NCI-H128 (cell line): ENCODE measurements around the gene YY2.
"Not testable (repeated sequence)": the region's sequence is repeated elsewhere in the genome, so short reads cannot be mapped to it uniquely, and the experiment has no call there.

Source experiments
- DNase-seq: peaks from one replicate; lab custom pipeline; 2025; ENCODE audit not compliant: unreplicated experiment; lab: John Stamatoyannopoulos, UW

Gene YY2

DNA sequence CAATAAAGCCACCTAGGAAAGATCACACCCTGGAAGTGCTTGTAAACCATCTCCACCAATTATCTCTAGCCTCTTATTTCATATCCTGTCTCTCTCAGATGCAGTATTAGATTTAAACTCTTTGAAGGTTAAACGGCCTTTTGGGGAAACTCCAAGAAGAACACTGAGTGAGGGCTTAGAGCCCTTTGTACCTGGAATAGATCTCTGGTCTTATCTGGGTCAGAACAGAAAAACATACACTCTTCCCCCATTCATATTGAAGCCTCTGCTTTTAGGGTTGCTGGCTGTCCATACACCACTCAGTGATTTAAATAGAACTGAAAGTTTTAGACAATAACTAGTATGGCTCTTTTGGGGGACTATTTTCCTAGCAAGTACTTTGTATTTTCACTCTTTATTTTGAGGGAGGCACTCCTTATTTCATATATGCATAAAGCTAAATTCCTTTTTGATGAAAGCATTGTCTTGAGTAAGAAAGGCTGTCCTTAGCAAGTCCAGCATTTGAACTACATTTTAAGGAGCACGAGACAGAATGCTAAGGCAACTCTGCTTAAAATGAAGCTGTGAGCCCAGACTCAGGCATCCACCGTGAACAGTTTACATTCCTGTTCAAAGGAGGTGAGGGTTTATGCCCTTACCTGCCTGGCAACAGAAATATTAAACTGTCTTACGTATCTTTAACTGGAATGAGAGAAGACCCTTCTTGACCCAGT lies 17.4 kb downstream of the YY2 start:
- DNase-seq, result no peak

DNA sequence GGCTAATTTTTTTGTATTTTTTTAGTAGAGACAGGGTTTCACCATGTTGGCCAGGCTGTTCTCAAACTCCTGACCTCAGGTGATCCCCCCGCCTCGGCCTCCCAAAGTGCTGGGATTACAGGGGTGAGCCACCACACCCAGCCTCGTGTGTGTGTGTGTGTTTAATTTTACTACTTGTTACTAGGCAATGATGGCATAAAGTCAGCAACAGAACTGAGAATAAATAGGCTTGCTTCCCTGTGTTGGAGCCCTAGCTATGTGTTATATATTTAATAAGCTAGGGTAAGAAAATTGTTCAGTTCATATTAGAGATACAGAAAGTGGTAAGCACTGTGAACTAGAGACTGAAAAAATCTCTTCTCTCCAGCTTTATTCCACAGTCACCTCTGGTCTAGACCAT lies 18.4 kb downstream of the YY2 start:
- DNase-seq, result not testable (repeated sequence)

DNA sequence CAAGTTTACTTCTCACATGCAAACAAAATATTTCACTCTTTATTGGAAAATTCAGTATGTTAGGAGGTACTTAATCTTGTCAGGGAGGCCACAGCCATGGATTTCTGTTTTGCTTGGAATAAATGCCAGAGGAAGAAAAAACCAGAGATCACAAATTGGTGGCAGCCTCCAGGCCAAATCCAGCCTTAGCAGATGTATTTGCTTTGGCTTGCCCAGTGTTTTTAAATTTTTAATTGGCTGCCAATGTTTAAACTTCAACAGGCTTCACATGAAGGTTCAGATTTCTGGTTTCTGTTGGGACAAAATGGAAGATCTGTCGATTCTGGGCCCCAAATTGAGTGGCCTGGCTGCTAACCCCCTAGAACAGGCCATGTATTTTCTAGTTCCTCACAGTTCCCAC lies 19.2 kb downstream of the YY2 start:
- no peak for DNase-seq

DNA sequence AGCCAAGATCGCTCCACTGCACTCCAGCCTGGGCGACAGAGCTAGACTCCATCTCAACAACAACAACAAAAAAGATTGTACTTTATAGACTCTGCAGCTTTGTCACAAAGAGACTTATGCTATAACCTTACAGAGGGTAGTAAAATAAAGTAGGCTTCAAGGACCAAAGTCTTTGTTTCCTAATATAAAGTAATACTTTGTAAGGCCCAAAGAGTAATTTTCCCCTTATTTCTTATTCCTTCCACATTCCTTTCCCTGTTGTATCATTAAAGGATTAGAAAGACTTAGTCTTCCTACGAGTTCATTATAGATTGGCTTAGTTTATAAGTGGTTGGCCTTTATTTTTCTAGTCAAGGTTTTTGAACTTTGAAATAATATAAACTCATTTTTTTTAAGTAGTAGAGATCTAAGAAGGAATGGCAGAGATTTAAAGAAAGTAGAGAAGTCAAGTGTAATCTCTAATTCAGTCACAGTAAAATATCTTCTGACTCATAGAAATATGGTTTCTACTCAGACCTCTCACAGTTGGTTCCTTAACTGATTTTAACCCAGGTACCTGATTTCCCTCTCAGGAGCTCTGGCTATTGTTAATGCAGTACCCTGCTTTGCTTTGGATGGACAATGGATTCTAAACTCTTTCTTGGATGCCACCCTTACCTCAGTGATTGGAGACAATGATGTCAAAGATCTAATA lies 26.2 kb downstream of the YY2 start:
- DNase-seq, result no peak

DNA sequence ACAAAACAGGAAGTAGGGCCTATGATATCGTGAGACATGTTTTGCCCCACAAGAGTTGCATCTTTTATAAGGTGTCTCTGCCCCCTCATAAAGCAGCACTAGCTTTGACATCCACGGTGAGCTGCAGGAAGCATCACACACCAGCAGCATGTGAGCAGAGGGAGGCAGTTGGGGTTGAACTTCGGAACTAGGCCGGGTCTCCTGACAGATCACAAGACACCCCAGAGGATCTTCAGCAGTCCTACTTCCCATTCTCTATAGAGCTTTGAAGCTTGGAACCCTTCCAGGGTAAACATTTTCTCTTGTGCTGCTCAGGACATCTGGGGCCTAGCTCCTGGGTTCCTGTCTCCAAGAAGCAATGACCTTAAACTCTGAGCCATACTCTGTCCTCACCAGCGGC lies 27.5 kb downstream of the YY2 start:
- DNase-seq, result no peak

DNA sequence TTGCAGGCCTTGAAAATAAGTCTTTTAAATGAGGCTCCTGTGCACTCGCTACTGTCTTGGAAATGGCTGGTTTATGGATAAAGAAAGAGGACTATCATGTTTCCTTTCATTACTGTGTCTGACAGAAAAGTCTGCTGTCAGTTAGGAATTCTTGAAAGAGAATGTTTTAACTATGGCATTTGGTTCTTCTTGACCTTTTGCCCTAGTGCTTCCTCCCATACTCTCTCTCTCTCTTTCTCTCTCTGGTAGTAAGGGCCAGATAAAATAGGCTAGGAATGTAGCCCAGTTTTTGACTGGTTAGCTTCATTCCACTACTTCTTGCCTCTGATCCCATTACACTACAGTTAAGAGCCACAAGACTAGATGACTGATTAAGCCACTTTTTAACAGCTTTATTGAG lies 29.8 kb downstream of the YY2 start:
- no peak for DNase-seq

DNA sequence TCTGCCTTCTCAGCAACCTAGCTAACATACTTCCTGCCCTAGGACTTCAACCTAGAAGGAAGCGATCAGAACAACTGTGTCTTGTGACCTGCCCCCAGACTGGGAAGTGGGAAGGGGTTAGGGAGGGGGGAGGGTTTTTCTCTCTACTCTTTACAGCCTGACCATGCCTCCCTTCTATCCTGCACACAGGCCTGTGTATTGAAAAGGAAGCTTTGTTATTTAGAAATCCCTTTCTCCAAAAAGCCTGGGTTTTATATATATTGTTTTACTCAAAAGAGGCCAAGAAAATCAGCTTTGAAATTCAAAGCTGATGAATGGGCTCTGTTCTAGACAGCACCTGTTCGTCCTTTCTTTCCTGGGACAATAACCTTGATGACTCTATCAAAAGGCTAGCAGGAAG lies 49.5 kb downstream of the YY2 start:
- no peak for DNase-seq

DNA sequence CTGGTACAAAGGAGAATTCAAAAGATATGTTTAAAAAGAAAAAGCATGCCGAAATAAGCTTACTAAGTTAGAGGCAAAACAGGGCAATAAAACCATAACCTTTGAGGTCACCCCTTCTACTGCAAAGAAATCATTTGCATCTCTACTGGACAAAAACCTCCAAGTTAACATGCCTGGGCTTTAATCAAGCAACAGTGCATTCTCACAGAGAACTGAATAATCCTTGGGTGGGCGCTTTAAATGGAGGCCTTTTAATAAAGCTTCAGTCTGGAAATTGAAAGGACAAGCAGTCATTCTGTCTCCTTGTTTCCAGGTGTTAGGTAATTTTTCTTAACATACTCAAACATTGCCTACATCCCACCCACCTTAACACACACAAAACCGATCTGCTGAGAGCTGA lies 50.2 kb downstream of the YY2 start:
- DNase-seq, result no peak

DNA sequence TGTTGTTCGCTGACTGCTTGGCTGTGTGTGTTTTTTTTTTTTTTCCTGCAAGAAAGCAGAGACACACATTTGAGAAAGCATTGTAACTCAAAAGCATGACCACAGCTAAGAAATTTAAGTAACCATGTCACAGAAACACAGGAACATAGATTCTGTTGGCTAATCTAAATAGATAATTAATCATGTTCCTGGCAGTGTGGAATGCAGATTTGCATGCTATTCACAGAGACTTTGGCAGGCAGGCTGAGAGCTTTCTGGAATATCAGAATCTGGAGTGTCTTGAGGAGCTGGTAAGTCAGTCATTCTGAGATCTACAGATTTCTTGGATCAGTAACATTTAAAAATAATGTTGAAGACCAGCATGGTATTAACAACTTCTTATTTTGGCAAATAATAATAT lies 51.5 kb downstream of the YY2 start:
- DNase-seq, result no peak
